SW 1271 (cell line): ENCODE measurements around the gene GHITM.
"Not testable (repeated sequence)": the region's sequence is repeated elsewhere in the genome, so short reads cannot be mapped to it uniquely, and the experiment has no call there.

Source experiments
- DNase-seq, 2 experiments: peaks; one replicate each; lab custom pipeline; 2025; lab: John Stamatoyannopoulos, UW

The GHITM gene

DNA sequence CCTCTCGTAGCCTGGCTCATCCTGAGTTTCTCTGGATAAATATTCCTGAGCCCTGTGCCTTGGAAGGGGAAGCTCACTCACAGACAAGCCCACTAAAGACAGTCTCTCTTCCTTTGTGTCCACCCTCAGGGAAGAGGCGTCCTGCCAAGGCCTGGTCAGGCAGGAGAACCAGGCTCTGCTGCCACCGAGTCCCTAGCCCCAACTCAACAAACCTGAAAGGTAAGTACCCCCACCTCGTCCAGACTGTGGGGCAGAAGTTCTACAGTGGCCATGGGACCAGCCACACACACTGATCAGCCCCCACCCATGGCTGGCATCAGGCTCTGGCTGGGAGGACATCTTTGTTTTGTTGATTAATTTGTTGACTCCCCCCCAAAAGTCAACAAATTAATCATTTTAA lies 37.0 kb downstream of the GHITM start:
- no peak for DNase-seq

DNA sequence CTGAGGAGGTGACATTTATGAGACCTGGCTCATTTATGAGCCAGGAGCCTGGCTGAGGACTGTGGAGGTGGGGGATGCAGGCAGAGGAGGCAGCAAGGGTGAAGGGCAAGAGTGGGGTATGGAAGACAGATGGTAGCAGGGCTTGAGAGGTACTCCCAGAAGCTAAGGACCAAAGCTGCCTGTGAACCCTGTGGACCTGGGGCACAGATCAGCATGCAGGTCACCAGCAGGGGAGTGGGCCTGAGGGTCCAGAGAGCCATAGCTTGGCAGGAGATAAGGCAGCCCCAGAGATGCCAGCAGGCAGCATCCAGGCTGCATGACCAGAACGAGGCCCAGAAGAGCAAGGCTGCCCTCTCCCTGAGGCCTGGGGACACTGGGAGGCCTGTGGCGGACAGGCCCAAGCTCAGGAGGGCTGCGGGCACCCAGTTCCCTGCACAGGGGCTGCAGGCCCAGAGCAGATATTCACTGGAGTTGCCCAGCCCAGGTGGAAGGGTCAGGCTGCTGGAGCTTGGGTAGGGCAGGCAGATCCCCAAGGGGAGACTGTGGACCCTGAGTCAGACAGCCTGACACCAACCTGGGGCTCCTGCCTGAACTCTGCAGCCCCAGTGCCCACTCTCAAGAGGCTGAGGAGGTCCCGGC lies 37.6 kb downstream of the GHITM start:
- no peak for DNase-seq

DNA sequence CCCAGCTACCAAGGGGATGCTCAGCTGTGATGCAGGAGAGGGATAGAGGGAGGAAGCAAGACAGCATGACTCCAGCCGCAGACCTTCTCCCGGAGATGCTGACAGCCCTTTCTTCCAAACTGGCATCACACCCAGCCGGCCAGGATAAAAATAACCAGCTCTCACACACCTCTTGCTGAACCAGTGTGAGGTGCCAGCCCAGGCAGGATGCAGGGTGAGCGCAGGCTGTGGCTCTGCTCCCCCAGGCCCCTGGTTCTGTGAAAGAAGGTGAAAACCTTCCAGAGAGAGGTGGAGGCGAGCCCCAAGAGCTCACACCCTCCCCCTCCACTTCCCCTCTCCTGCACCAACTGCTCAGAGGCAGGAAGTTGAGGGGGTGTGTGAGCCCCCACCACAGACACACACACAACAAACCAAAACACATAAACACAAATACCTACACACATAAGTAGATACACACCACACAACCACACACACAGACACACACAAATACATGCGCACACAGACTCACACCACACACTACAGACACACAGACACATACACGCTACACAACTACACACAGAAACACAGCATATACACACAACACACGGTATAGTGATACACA lies 38.3 kb downstream of the GHITM start:
- no peak for DNase-seq

DNA sequence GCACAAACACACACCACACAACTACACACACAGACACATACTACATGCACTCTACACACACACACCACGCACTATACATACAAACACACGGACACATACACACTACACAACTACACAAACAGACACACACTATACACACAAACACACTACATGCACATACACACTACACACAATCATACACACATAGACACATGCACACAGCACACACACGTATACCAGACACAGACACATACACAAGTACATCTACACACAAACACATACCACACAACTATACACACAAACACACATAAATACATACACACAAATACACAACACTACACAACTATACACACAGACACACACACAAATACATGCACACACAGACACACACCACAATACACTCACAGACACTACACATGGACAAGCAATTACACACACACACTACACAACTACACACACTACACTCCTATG lies 38.9 kb downstream of the GHITM start:
- DNase-seq: no peak

DNA sequence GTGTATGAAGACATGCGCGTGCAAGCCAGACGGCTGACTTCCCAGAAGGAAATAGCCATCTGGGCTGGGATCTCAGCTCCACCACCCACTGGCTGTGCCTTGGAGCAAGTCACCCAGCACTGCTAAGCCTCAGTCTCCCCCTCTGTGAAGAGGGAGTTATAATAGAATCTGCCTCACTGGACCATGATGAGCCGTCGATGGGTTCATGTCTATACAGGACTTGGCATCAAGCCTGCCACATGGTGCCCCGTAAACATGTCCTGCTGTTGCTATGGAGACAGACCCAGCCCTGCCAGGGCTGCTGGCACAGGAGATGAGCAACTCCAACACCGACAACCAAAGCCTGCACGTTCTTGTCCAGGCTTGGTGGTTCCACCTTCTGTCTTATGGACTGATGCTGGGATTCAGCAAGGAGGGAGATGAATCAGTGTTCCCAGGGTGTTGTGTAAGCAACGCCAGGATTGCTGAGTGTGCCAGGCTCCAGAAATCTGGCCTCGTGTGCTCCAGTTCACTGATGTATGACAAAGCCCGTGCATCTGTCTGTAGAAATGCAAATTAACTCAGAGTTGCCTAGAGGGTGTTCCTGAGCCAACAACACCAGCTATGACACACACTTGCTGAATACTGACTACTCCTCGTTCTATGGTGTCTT lies 39.9 kb downstream of the GHITM start:
- DNase-seq: no peak

DNA sequence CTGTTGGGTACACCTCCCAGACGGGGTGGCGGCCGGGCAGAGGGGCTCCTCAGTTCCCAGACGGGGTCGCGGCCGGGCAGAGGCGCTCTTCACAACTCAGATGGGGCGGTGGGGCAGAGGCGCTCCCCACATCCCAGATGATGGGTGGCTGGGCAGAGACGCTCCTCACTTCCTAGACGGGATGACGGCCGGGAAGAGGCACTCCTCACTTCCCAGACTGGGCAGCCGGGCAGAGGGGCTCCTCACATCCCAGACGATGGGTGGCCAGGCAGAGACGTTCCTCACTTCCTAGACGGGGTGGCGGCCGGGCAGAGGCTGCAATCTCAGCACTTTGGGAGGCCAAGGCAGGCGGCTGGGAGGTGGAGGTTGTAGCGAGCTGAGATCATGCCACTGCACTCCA lies 41.1 kb downstream of the GHITM start:
- DNase-seq: not testable (repeated sequence)

DNA sequence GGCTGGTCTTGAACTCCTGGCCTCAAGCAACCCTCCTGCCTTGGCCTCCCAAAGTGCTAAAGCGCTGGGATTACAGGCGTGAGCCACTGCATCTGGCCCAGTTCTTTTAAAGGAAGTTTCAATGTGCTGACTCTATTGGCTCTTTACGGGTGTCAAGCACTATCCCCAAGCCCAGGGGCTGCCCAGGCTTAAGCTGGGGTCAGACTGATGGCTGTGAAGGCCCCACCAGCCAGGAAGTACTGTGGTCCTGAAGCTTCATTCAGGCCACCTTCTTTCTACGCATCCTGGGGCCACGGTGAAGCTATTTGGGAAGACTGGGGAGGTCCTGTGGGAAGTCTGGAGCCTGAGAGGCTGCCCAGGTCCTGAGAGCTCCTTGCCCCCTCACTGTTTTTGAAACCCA lies 42.3 kb downstream of the GHITM start:
- no peak for DNase-seq

DNA sequence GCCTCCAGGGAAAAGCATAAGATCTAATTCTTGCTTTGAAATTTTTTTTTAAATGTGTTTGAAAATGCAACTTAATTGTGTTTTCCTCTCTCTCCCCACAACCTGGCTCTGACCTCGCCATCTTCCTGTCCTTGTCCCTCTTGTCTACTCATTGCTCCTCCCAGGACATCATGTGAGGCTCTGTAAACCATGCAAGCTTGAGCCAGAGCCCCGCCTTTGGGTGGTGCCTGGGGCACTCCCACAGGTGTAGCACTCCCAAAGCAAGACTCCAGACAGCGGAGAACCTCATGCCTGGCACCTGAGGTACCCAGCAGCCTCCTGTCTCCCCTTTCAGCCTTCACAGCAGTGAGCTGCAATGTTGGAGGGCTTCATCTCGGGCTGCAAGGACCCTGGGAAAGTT lies 45.2 kb downstream of the GHITM start:
- no peak for DNase-seq

DNA sequence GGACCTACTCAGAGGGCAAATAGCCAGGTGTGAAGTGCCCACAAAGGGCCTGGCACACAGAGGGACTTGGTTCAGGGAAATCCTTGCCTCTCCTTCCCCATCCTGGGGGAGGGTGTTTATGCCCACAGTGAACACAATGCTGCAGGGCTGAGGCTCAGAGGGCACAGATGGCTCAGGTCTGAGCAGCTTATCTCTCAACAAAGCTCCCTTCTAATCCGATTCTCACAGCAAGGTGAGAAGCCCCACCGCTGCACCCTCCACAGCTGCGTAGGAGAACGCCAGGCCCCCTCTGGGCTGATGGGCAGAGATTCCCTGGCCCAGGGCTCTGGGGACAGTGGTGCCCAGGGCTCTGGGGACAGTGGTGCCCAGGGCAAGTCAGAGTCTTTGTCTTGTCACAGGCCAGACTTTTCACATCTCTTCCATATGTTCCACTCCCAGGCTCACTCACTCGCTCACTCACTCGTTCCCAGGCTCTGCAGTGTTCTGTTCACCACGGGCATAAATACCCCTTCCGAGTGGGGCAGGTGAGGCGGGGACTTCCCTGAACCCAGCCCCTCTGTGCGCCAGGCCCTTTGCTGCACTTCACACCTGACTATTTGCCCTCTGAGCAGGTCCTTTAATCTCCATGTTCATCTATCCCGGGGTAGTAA lies 46.3 kb downstream of the GHITM start:
- DNase-seq: no peak

DNA sequence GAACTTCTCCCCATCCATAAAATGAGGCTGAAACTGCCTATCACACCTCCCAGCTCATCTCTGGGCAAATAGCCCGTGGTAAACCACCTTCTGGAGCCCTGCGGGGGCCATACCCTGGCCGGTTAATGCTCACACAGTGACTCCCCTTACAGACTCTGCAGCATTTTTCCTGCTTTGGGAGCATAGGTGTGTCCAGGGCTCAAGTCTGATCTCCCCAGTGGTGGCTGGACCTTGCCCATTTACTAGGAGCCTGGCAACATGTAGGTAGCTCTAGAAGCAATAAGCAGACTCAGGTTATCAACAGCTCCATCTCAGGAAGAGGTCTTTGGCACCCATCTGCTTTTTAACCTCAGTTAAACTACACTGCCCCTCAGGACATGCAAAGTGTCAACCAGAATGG lies 49.5 kb downstream of the GHITM start:
- DNase-seq: no peak

DNA sequence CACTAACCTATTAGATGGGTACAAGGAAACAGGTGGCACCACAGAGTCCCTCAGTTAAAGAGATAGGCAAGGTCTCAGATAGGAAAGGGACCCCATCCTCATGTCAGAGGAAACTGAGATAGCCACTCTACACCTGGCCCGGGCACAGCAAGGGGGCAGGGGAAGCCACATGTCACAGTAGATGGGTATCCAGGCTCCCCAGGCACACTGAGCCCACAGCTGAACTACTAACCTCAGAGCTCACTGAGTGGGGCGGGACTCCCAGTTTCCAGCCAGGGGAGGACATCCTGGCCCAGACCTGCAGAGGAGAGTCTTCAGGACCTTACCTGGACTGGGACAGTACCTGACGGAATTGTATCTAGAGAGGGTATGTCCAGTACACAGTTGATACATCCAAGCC lies 51.3 kb downstream of the GHITM start:
- DNase-seq: no peak

DNA sequence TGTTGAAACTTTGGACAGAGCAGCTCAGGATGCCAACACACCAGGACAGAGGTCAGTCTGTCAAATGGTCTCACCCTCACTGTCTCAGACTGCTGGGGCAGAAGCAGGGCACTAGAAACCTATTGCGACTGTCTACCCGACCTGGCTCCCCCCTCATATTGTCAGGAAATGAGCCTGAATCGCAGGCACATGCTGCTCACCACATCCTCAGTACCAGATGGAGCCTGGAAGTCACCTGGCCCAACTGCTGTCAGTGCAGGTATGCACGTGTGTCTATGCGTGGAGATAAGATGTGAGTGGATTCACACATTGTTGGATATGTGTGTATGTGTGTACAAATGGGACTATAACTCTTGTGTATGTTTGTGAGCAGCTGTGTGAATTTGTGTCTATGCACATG lies 51.8 kb downstream of the GHITM start:
- no peak for DNase-seq

DNA sequence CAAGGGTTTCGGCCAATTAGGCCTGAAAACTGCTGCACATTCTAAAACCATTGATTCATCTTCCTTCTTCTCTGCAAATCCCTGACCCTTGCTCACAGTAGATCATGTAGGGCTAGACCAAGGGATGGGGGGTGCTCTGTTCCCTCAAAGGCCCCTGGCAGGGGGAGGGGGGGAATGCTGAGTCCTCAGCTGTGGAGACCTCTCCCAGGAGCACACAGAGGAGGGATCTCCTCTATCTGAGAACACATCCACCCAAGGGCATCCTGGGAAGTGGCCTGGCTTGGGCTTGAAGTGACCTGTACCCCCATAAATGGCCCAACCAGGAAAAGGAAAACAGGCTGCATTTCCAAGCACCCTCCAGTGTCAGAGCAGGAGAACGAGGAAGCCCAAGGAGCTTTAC lies 54.0 kb downstream of the GHITM start:
- no peak for DNase-seq

DNA sequence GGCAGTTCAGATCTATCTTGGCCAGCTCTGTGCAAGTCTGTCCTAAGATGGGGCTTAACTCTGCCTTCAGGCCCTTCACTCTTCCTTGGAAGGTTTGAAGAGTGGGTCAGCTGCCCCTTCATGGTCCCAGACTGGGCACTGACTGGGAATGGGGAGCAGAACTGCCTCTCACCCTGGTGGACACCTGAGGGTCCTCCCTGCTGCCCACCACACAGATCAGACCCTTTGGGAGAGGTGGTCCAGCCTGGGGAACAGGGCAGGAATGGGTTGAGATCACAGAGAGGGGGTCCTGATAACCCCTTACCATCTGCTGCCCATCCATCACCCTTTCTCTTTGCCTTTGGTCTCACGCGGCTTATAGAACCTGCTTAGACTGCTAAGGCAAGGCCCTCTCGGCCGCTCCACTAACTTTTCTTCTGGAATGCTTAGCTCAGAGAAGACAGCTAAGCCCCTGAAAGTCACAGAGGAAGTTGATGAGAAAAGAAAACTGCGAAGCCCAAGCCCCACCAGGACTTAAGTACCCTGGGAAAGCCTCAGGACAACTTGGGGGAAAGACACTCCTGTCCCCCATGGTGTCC lies 54.6 kb downstream of the GHITM start:
- no peak for DNase-seq

DNA sequence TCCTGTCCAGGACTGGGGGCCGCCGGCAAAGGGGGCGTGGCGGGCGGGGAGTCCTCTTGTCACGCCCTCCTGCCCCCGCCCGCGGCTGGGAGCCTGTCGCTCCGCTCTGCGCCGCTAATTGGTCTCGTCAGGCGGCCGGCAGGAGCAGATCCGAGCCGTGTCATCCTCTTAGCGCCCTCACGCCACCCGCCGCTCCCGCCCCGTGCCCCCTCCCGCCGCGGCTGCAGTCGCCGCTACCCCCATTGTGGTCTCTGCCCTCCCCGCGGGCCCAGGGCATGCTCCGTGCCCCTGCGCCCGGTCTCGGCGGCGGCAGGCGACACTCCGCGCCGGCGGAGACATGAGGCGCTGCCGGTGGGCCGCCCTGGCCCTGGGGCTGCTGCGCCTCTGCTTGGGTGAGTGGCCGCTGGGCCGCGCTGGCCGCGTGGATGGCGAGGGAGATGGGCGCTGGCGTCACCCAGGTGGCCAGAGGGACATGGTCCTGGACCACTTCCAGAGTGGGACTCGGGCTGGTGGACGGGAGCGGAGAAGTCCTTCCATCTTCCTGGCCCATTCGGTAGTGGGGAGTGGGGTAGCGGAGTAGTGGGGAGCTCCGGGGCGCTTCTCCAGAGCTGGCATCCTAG lies 55.2 kb downstream of the GHITM start, which contains the start of gene CDHR1:
Gene CDHR1, plus strand, starts transcription at position 114 of the 620 bp plus-strand sequence. Its CDS starts 224 bp downstream, at position 338.
- no peak for DNase-seq

DNA sequence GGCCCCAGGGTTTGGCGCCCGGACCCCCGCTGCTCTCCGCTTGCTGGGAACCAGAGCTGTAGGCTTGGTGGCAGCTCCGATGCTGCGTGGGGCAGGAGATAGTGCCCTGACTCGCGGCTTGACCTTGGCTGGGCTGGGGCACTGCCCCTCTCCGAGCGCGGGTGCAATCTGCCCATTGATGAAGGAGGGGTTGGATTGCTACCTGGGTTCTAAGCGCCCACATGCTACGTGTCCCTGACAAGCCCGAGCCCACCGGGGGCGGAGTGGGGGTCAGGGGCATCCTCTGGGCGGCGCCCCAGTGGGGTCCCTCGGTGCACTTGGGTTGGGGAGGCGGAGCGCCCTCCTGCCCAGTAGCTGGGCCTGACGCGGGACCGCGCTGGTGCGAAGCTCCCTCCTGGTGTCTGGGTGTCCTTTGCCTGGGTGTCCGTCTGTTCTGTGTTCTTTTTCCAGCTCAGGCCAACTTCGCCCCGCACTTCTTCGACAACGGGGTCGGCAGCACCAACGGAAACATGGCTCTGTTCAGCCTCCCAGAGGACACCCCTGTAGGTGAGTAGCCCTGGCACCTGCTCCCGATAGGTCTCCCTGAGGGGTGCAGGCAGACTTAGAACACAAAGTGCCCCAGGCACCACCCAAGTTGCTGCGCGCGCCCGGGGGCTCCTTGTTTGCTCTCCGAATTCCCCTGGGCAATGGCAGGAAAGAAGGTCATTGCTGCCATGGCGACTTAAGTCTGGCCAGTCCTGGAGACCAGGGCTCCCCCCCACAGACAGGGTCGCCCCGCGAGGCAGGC lies 55.9 kb downstream of the GHITM start:
- DNase-seq: no peak

DNA sequence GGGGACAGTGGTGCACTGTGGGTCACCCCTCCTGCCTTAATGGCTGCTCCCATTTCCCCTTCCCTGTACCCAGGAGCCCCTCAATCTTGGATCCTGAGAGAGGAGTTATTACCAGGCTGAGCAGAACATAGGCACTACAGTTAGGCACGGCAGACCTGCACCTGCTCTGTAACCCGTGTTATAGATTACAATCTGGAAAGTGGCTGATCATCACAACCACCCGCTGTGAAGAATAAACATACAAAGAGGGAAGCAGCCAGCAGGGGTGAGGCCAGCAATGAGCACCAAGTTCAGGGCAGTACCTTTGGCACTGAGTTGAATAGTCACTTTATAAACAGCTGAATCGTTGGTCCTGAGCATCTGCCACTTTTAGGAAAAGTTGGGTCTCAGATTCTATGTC lies 56.8 kb downstream of the GHITM start:
- DNase-seq: no peak

DNA sequence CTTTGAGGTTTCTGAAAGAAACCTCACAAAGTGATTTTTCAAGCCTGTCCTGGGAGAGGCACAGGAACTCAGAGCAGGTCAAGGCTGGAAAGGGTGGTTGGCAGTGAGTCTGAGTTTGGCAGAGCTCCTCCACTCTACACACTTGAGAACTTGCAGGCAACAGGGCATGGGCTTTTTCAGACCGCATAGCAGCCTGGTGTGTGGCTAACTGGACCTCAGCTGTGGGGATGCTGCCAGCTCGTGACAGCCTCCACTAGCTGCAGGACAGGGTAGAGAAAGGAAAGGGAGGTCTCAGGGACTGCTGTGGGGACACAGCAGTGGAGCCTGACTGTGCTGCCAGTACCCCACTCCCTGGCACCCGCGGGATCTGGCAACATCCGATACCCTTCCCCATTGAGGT lies 57.6 kb downstream of the GHITM start:
- DNase-seq: no peak

DNA sequence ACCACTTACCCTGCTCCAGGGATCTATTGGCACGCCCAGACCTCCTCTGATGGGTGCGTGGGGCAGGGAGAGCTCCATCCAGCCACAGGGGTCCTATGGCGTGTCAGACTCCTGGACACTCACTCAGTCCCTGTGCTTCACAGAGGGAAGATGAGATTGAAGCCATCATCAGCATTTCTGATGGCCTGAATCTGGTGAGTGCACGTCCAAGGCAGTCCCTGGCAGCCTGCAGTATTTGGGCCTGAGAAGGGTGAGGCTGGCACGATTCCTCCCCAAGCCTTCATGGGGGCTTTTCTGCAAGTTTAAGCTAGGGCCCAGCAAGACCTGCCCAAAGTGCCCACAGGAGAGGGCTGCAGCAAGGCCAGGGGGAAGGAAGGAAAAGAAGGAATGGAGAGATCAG lies 58.3 kb downstream of the GHITM start:
- DNase-seq: no peak

DNA sequence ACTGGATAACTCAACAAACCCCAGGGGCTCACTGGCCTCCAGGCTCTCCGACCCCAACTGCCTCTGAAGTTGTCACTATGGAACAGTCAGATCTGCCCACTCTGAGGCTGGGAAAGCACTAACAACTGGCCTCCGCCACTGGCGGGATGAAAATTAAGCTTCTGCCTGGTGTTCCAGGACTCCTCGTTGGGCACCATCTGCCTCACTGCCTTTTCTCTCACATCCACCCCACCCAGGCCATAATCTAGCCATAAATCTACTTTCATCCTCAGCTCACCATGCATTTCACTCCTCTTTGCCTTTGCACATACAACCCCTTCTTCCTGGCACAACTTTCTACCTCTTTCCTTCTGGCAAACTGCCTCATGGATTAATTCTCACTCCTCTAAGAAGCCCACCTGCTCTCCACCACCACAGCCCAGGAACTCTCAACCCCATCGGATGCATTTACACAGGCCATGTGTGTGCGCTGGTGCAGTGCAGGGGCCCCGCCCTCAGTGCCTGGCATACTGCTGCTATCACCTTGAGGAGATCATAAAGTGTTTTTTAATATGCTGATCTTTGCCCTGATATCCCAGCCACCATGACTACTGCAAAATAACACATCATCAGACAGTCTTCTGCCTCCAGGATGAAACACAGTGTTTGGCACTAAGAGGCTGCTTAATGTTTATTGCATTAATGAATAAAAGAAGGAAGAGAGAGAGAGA lies 59.1 kb downstream of the GHITM start:
- DNase-seq: no peak
